Activated naive CD4-positive, alpha-beta T cell treated with anti-CD3 and anti-CD28 coated beads for 36 hours (primary cell): ENCODE measurements around the gene WDR20. TPM values are rescaled to one million over a fixed set of nuclear protein-coding genes. Genes with fewer than 3 reads are reported as not detected.
"Not testable (repeated sequence)": the region's sequence is repeated elsewhere in the genome, so short reads cannot be mapped to it uniquely, and the experiment has no call there.

ENCODE experiments used
- CTCF ChIA-PET: fragments of 350-600 bp; sonication (Branson Sonifier 250); formaldehyde crosslinking; loops from one replicate; lab custom pipeline; 2021; ENCODE audit warnings: antibody characterized with exemption; lab: Charles Lee
- DNase-seq: peaks from one replicate; pipeline ENCODE4 v3.0.0-alpha.2; 2020
- H3K27ac Mint-ChIP-seq: one replicate; pipeline ENCODE4 v1.8.0; 2021; ENCODE audit warnings: mild to moderate bottlenecking, mixed read lengths
- H3K27me3 Mint-ChIP-seq: one replicate; pipeline ENCODE4 v1.8.0; 2021; ENCODE audit warnings: low read depth, mixed read lengths
- H3K36me3 Mint-ChIP-seq: one replicate; pipeline ENCODE4 v1.8.0; 2021; ENCODE audit warnings: low read depth, mixed read lengths
- H3K4me1 Mint-ChIP-seq: one replicate; pipeline ENCODE4 v1.8.0; 2021; ENCODE audit warnings: low read depth, mixed read lengths
- H3K4me3 Mint-ChIP-seq: one replicate; pipeline ENCODE4 v1.8.0; 2021; ENCODE audit warnings: mild to moderate bottlenecking, moderate library complexity, mixed read lengths
- H3K9me3 Mint-ChIP-seq: one replicate; pipeline ENCODE4 v1.8.0; 2021; ENCODE audit warnings: mixed read lengths
- intact Hi-C: fragments of 100-400 bp; cut with micrococcal nuclease; formaldehyde crosslinking; loops from one replicate; pipeline ENCODE4 v1.15.1; 2023
- total RNA-seq, 2 experiments: library from RNA; stranded (reverse); gene quantifications; one replicate each; pipeline ENCODE4 v1.2.3, GENCODE V29; 2021

The WDR20 gene
- total RNA-seq, 2 experiments from 2014 or later, result 20.5 to 21.4 TPM

DNA sequence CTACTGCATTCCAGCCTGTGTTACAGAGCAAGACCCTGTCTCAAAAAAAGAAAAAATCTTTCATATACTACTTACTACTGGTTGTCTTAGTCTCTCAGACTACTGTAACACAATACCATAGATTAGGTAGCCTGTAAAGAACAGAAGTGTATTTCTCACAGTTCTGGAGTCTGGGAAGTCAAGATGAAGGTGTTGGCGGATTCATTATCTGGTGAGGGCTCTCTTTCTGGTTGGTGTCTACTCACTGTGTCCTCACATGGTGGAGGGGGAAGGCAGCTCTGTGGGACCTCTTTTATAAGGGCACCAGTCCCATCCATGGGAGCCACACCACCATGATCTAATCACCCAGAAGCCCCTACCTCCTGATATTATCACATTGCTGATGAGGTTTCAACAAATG is 14.4 kb downstream of the WDR20 start:
- Mint-ChIP-seq H3K4me3 (no peak overlapping the region), H3K36me3 (peaks cover 21% of the 10 kb centered on the region), H3K4me1 (peaks cover 43% of the 10 kb centered on the region), H3K27ac (no peak overlapping the region), H3K9me3 (peaks cover 3% of the 10 kb centered on the region), H3K27me3 (no peaks in the 10 kb centered on the region)
- CTCF ChIA-PET, result no interaction called here
- intact Hi-C loops, result no loop called here
- no peak for DNase-seq

DNA sequence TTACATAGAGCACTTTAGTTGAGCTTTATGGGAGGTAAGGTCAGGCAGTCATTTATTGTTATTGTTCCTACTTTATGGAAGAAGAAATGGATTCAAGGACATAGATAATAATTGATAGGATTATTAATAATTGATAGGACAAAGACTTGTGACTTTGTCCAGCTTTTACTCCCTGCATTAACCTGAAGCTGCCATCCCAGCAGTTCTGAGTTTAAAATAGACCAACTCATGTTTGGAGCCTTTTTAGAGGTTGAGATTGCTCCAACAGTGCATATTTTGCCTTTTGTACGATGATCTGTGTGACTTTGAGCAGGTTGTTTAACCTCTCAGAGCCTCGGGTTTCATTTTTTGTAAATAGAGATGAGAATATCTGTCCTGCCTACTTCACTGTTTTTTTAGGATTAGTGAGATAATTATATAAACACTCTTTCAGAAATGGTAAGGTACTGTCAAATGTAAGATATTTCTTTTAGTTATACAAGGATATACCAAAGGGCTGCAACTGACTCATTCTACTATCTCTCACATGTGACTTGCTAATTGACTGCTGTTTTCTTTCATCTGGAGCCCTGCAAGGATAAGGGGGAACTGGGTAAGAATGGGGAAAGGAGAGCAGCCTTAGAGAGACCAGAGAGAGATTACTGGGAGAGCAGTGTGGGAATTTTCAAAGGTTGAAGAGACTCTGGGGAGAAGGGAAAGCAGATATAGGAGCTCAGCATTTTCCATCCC is 15.3 kb downstream of the WDR20 start:
- no peaks in the 10 kb centered on the region for H3K27me3 Mint-ChIP-seq
- no peak overlapping the region for H3K4me3 Mint-ChIP-seq
- DNase-seq, result no peak
- no peak overlapping the region for H3K27ac Mint-ChIP-seq
- CTCF ChIA-PET, result no interaction called here
- intact Hi-C loops, result no loop called here
- peaks cover 3% of the 10 kb centered on the region for H3K9me3 Mint-ChIP-seq
- peaks cover 50% of the 10 kb centered on the region for H3K4me1 Mint-ChIP-seq
- peaks cover 21% of the 10 kb centered on the region for H3K36me3 Mint-ChIP-seq

DNA sequence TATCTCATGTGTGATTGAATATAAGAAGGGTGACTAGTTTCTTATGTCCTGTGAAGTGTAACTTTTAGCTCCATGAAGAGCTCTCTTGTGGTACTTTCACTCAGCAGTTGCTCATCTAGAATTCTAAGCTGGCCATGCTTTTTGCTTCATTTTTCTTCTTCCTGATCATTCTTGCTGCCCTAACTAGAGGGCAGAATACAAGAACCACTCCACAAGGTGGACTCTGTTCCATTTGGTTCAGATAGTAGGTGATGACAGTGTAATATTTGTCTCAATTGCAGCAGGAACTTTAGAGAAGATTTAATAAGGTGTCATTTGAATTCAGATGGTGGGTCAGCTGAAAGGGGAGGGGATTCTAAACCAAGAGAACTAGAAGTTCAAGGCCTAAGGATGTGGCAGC is 17.6 kb downstream of the WDR20 start:
- no peak for DNase-seq
- Mint-ChIP-seq H3K27ac (no peak overlapping the region), H3K36me3 (peaks cover 7% of the 10 kb centered on the region), H3K4me1 (peaks cover 47% of the 10 kb centered on the region), H3K27me3 (no peaks in the 10 kb centered on the region), H3K4me3 (no peak overlapping the region), H3K9me3 (peaks cover 3% of the 10 kb centered on the region)
- intact Hi-C loops, result no loop called here
- CTCF ChIA-PET, result no interaction called here

DNA sequence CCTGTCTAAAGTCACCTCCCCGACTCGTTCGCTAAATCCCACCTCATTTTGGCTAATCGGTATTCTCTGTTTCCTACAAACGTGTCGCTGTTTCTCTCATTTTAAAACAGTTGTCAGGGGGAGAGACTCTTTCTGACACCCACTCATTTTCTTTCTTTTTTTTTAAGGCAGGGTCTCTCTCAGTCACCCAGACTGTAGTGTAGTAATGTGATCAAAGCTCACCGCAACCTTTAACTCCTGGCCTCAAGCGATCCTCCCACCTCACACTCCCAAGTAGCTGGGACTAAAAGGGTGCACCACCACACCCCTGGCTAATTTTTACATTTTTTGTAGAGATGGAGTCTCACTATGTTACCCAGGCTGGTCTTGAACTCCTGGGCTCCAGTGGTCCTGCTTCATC is 19.1 kb downstream of the WDR20 start:
- Mint-ChIP-seq H3K4me1 (peaks cover 51% of the 10 kb centered on the region), H3K36me3 (peaks cover 5% of the 10 kb centered on the region), H3K4me3 (no peak overlapping the region), H3K9me3 (no peaks in the 10 kb centered on the region), H3K27ac (no peak overlapping the region), H3K27me3 (no peaks in the 10 kb centered on the region)
- intact Hi-C loops, result no loop called here
- DNase-seq, result no peak
- CTCF ChIA-PET, result interaction anchor here (0.7 to 1.3 kb wide), 2 partner anchors 22 to 81 kb away, joined by 3 to 4 read pairs; no protein-coding TSS in a partner anchor

DNA sequence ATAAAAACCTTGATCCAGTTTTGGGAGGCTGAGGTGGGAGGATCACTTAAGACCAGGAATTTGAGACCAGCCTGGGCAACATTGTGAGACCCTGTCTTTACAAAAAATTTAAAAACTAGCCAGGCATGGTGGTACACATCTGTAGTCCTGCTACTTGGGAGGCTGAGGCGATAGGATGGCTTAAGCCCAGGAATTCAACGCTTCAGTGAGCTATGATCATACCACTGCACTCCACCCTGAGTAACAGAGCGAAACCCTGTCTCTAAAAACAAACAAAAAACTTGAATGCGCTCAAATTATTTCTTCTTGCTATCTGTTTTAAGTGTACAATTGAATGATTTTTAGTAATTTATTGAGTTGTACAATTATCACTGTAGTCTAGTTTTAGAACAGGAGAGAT is 20.1 kb downstream of the WDR20 start:
- Mint-ChIP-seq H3K36me3 (peaks cover 13% of the 10 kb centered on the region), H3K27ac (no peak overlapping the region), H3K9me3 (no peaks in the 10 kb centered on the region), H3K27me3 (no peaks in the 10 kb centered on the region), H3K4me1 (peaks cover 51% of the 10 kb centered on the region), H3K4me3 (no peak overlapping the region)
- CTCF ChIA-PET, result interaction anchor here (1.3 kb wide), 1 partner anchor 21 kb away, joined by 3 read pairs; no protein-coding TSS in a partner anchor
- DNase-seq, result no peak
- intact Hi-C loops, result no loop called here

DNA sequence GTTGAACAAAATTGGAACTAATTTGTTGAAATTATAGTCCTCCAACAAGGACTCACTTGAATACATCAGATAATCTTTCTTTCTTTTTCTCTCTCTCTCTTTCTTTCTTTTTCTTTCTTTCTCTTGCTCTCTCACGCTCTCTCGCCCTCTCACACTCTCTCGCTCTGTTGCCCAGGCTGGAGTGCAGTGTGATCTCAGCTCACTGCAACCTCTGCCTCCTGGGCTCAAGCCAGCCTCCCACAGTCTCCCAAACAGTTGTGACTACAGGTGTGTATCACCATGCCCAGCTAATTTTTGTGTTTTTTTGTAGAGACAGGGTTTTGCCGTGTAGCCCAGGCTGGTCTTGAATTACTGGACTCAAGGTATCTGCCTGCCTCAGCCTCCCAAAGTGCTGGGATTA is 22.8 kb downstream of the WDR20 start:
- H3K27ac Mint-ChIP-seq, result no peak overlapping the region
- no peaks in the 10 kb centered on the region for H3K27me3 Mint-ChIP-seq
- peaks cover 13% of the 10 kb centered on the region for H3K36me3 Mint-ChIP-seq
- CTCF ChIA-PET, result interaction anchor here (0.6 to 1.3 kb wide), 2 partner anchors 11 to 21 kb away, joined by 3 to 5 read pairs; no protein-coding TSS in a partner anchor
- DNase-seq, result no peak
- peaks cover 49% of the 10 kb centered on the region for H3K4me1 Mint-ChIP-seq
- H3K4me3 Mint-ChIP-seq, result no peak overlapping the region
- H3K9me3 Mint-ChIP-seq, result no peaks in the 10 kb centered on the region
- intact Hi-C loops, result no loop called here

DNA sequence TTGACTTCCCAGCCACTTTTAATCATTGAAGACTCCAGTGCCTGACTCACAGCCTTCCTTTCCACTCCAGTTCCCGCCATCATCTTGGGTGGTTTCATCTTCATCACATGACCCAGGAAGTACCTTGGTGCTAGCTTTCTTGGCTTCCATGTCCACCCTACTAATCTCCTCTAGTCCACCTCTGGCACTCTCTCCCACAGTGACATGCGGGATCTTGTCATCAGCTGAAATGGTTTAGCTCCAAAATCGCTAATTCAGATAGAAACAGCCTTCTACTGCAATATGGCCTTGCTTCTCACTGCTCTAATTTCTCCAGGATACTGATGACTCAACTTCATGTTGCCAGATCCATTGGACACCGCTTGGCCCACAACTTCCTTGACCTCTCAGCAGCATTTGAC is 24.5 kb downstream of the WDR20 start:
- CTCF ChIA-PET, result no interaction called here

DNA sequence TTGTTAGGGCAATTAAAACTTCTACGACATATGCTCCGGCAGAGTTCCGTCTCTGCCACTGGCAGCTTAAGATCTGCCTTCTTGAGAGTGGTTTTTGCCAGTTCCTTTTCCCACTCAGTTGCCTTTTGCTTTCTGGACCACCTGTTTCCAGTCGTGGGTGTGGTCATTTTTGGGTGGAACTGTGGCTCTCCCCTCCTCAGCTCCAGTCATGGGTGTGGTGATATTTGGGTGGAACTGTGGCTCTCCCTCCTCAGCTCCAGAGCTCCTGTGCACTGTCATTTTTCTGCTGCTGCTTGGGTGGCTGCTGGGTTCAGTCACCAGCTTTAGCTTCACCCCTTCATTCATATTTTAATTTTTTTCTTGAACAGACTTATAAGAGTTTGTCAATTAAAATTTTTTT is 25.3 kb downstream of the WDR20 start:
- Mint-ChIP-seq H3K36me3 (peaks cover 10% of the 10 kb centered on the region), H3K27ac (no peak overlapping the region), H3K4me1 (peaks cover 42% of the 10 kb centered on the region), H3K9me3 (no peaks in the 10 kb centered on the region), H3K4me3 (no peak overlapping the region), H3K27me3 (no peaks in the 10 kb centered on the region)
- no peak for DNase-seq
- intact Hi-C loops, result no loop called here
- CTCF ChIA-PET, result no interaction called here

More for the DNA sequence above, 24.5 kb downstream of the WDR20 start:
- H3K9me3 Mint-ChIP-seq, result no peaks in the 10 kb centered on the region
- peaks cover 10% of the 10 kb centered on the region for H3K36me3 Mint-ChIP-seq
- peaks cover 47% of the 10 kb centered on the region for H3K4me1 Mint-ChIP-seq
- H3K27me3 Mint-ChIP-seq, result no peaks in the 10 kb centered on the region
- H3K4me3 Mint-ChIP-seq, result no peak overlapping the region
- H3K27ac Mint-ChIP-seq, result no peak overlapping the region
- intact Hi-C loops, result no loop called here
- no peak for DNase-seq

DNA sequence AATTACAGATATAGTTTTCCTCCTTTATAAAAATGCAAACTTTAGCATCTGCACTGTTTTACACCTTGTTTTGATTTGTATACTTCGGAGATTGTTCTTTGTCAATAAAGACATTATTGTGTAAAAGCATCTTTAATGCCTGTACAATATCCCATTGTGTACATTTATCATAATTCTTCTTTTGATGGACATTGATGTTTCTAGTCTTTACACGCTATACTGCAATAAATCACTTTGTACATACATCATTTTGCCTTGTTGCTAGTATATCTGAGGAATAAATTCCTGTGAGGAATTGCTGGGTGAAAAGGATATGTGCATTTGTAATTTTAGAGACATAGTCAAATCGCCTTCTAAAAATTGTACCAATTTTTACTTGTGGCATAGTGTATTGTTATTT is 30.4 kb downstream of the WDR20 start:
- CTCF ChIA-PET, result interaction anchor here (0.9 kb wide), 1 partner anchor 145 kb away, joined by 3 read pairs; no protein-coding TSS in a partner anchor
- Mint-ChIP-seq H3K27me3 (no peaks in the 10 kb centered on the region), H3K9me3 (no peaks in the 10 kb centered on the region), H3K27ac (no peak overlapping the region), H3K36me3 (peaks cover 1% of the 10 kb centered on the region), H3K4me3 (no peak overlapping the region), H3K4me1 (peaks cover 34% of the 10 kb centered on the region)
- intact Hi-C loops, result no loop called here
- no peak for DNase-seq

DNA sequence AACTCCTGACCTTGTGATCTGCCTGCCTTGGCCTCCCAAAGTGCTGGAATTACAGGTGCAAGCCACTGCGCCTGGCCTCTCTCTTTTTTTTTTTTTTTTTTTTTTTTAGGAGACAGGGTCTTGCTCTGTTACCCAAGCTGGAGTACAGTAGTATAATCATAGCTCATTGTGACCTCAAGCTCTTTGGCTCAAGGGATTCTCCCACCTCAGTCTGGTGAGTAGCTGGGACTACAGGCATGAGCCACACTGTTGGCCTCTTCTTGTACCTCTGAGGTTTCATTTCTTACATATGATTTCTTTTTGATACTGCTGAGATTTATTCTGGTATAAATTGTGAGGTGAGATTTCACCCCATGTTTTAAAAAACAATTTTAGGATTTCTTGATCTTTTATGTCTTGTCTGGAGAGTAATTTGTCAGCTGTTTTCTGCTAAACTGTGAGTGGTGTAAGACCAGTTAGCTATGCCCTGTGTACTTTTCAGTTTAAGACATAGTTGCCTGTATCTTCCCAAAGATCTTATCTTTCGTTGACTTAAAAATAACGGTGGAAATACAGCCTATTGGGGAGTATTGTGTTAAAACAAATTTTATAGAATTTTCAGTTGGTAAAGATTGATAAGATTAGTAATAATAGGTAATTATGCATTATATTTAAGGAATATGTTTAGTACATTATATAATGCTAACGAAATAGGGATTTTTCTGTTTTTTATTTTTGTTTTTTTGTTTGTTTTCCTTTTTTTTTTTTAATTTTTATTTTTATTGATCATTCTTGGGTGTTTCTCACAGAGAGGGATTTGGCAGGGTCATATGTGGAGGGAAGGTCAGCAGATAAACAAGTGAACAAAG is 31.7 kb downstream of the WDR20 start:
- CTCF ChIA-PET, result interaction anchor here (0.9 to 1.2 kb wide), 3 partner anchors 144 to 354 kb away, joined by 3 to 5 read pairs (median 3); no protein-coding TSS in a partner anchor
- no peak for DNase-seq
- intact Hi-C loops, result no loop called here
- Mint-ChIP-seq H3K27ac (no peak overlapping the region), H3K27me3 (no peaks in the 10 kb centered on the region), H3K9me3 (no peaks in the 10 kb centered on the region), H3K36me3 (peaks cover 5% of the 10 kb centered on the region), H3K4me3 (no peak overlapping the region), H3K4me1 (peaks cover 39% of the 10 kb centered on the region)

DNA sequence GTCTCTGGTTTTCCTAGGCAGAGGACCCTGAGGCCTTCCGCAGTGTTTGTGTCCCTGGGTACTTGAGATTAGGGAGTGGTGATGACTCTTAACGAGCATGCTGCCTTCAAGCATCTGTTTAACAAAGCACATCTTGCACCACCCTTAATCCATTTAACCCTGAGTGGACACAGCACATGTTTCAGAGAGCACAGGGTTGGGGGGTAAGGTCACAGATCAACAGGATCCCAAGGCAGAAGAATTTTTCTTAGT is 32.2 kb downstream of the WDR20 start:
- H3K27me3 Mint-ChIP-seq, H3K4me3 Mint-ChIP-seq, H3K9me3 Mint-ChIP-seq, DNase-seq, H3K36me3 Mint-ChIP-seq, intact Hi-C loops, H3K27ac Mint-ChIP-seq: not testable (repeated sequence)
- CTCF ChIA-PET, result interaction anchor here (1.2 kb wide), 1 partner anchor 353 kb away, joined by 3 read pairs; no protein-coding TSS in a partner anchor
- peaks cover 36% of the 10 kb centered on the region for H3K4me1 Mint-ChIP-seq

DNA sequence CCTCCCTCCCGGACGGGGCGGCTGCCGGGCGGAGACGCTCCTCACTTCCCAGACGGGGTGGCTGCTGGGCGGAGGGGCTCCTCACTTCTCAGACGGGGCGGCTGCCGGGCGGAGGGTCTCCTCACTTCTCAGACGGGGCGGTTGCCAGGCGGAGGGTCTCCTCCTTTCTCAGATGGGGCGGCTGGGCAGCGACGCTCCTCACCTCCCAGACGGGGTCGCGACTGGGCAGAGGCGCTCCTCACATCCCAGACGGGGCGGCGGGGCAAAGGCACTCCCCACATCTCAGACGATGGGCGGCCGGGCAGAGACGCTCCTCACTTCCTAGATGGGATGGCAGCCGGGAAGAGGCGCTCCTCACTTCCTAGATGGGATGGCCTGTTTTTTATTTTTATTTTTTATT is 33.0 kb downstream of the WDR20 start:
- H3K27me3 Mint-ChIP-seq, H3K27ac Mint-ChIP-seq, H3K4me3 Mint-ChIP-seq, CTCF ChIA-PET, H3K9me3 Mint-ChIP-seq, H3K36me3 Mint-ChIP-seq, intact Hi-C loops, DNase-seq: not testable (repeated sequence)
- H3K4me1 Mint-ChIP-seq, result peaks cover 39% of the 10 kb centered on the region
